OCI-LY7 (cell line): Measurements from ENCODE around the gene MRNIP.

Experiments used
- CTCF ChIP-seq: fragments of 200-600 bp; sonication (generic); conservative IDR thresholded peaks from 2 replicates; pipeline ENCODE4 v1.5.1; 2014; ENCODE audit warnings: mild to moderate bottlenecking, antibody characterized with exemption, low read length, moderate library complexity, mixed read lengths
- EZH2phosphoT487 ChIP-seq: fragments of 200-600 bp; sonication (generic); IDR thresholded peaks from 2 replicates; pipeline ENCODE4 v1.6.1; 2018; ENCODE audit warnings: low read depth, borderline replicate concordance, mild to moderate bottlenecking, mixed run types, antibody characterized with exemption, low read length, moderate library complexity, mixed read lengths

- TF ChIP-seq EZH2phosphoT487 (no peak), CTCF (no peak)
Observed at GRCh38 chr5:179798144-179798770, 60.4 kb downstream of the MRNIP start.
